Naive thymus-derived CD4-positive, alpha-beta T cell (primary cell): ENCODE data around the gene SRGAP2B. TPM values are rescaled to one million over a fixed set of nuclear protein-coding genes. Genes with fewer than 3 reads are reported as not detected.
A peak's percentile ranks its signal among the peaks of the same experiment; 100 is the strongest.
"Not testable (repeated sequence)": the region's sequence is repeated elsewhere in the genome, so short reads cannot be mapped to it uniquely, and the experiment has no call there.

ENCODE experiments used
- ATAC-seq: fragments of 150-1000 bp; cut with Tn5 transposase; 2 replicates; pipeline ENCODE4 v1.10.0; 2021; ENCODE audit warnings: mild to moderate bottlenecking, moderate library complexity
- CTCF ChIA-PET: fragments of 350-600 bp; sonication (Branson Sonifier 250); formaldehyde crosslinking; loops from one replicate; lab custom pipeline; 2021; ENCODE audit warnings: antibody characterized with exemption; lab: Charles Lee
- POLR2A ChIA-PET: fragments of 350-600 bp; sonication (Branson Sonifier 250); formaldehyde crosslinking; loops from one replicate; lab custom pipeline; 2021; ENCODE audit warnings: antibody characterized with exemption, inconsistent platforms; lab: Charles Lee
- DNase-seq, 9 donors: peaks; one replicate each; pipeline versions ENCODE4 v3.0.0 to v3.0.0-alpha.2; 2020 to 2022; ENCODE audit warnings: mixed read lengths in 1 of 9
- H3K27ac ChIP-seq: one replicate; pipeline ENCODE4 v1.7.0; 2013; ENCODE audit warnings: mild to moderate bottlenecking, low read depth, low read length, moderate library complexity
- H3K27me3 ChIP-seq, 2 donors: one replicate each; pipeline ENCODE4 v1.7.0; 2013; ENCODE audit warnings: low read length in 2 of 2, mild to moderate bottlenecking in 2 of 2, moderate library complexity in 2 of 2; ENCODE audit not compliant: control insufficient read depth in 2 of 2, insufficient read depth in 2 of 2
- H3K36me3 ChIP-seq, 3 experiments: 1 replicate in 2 of 3; 2 replicates in 1 of 3; pipeline ENCODE4 v1.7.0; 2013; ENCODE audit warnings: low read length in 3 of 3, mild to moderate bottlenecking in 3 of 3, moderate library complexity in 1 of 3; ENCODE audit not compliant: insufficient read depth in 3 of 3, control insufficient read depth in 2 of 3
- H3K4me1 ChIP-seq, 2 donors: one replicate each; pipeline ENCODE4 v1.7.0; 2013; ENCODE audit warnings: low read length in 2 of 2, mild to moderate bottlenecking in 2 of 2, moderate library complexity in 1 of 2; ENCODE audit not compliant: control insufficient read depth in 2 of 2, insufficient read depth in 2 of 2
- H3K4me3 ChIP-seq: 2 replicates; pipeline ENCODE4 v1.7.0; 2013; ENCODE audit warnings: mild to moderate bottlenecking, low read length
- H3K9me3 ChIP-seq, 3 experiments: 1 replicate in 2 of 3; 2 replicates in 1 of 3; pipeline ENCODE4 v1.7.0; 2013; ENCODE audit warnings: low read length in 3 of 3; ENCODE audit not compliant: control insufficient read depth in 2 of 3
- H3K27ac Mint-ChIP-seq, 9 donors: one replicate each; pipeline ENCODE4 v1.8.0; 2020 to 2022; ENCODE audit warnings: mixed read lengths in 9 of 9, mild to moderate bottlenecking in 8 of 9, moderate library complexity in 5 of 9, inconsistent platforms in 2 of 9
- H3K27me3 Mint-ChIP-seq, 5 donors: one replicate each; pipeline ENCODE4 v1.8.0; 2021 to 2022; ENCODE audit warnings: mixed read lengths in 5 of 5, mild to moderate bottlenecking in 1 of 5
- H3K36me3 Mint-ChIP-seq, 5 donors: one replicate each; pipeline ENCODE4 v1.8.0; 2020 to 2022; ENCODE audit warnings: mixed read lengths in 5 of 5, mild to moderate bottlenecking in 3 of 5, inconsistent platforms in 1 of 5
- H3K4me1 Mint-ChIP-seq, 7 donors: one replicate each; pipeline ENCODE4 v1.8.0; 2020 to 2022; ENCODE audit warnings: mixed read lengths in 7 of 7, mild to moderate bottlenecking in 3 of 7, inconsistent platforms in 1 of 7
- H3K4me3 Mint-ChIP-seq, 10 donors: one replicate each; pipeline ENCODE4 v1.8.0; 2020 to 2022; ENCODE audit warnings: mild to moderate bottlenecking in 10 of 10, mixed read lengths in 10 of 10, moderate library complexity in 6 of 10, inconsistent platforms in 2 of 10
- H3K9me3 Mint-ChIP-seq, 11 donors: one replicate each; pipeline ENCODE4 v1.8.0; 2020 to 2022; ENCODE audit warnings: mixed read lengths in 11 of 11, mild to moderate bottlenecking in 4 of 11, inconsistent platforms in 1 of 11, moderate library complexity in 1 of 11
- intact Hi-C, 2 donors: fragments of 100-400 bp; cut with micrococcal nuclease; formaldehyde crosslinking; loops; one replicate each; pipeline ENCODE4 v1.15.1; 2023
- polyA plus RNA-seq, 2 donors: library from polyadenylated mRNA; unstranded; fragments of 300-500 nt; fragmentation: Illumina TruSeq; gene quantifications; one replicate each; pipeline ENCODE4 v1.2.3, GENCODE V29; 2021
- total RNA-seq, 6 experiments: library from RNA in 5 of 6; stranded (reverse) in 5 of 6; gene quantifications; 1 replicate in 5 of 6; 2 replicates in 1 of 6; pipeline ENCODE4 v1.2.3 and lab custom pipeline; 2021 to 2026

SRGAP2B gene
- total and polyA plus RNA-seq, 7 experiments from 2014 or later = 0.85 to 37.3 (median 18.1) TPM

GRCh38 chr1:144998134-144998980 lies 96.8 kb downstream of the SRGAP2B start:
- H3K36me3 ChIP-seq, POLR2A ChIA-PET, H3K4me3 Mint-ChIP-seq, H3K9me3 ChIP-seq, intact Hi-C loops, H3K27ac Mint-ChIP-seq, CTCF ChIA-PET, H3K4me1 Mint-ChIP-seq, DNase-seq, H3K36me3 Mint-ChIP-seq, H3K27ac ChIP-seq, H3K4me3 ChIP-seq, H3K4me1 ChIP-seq, H3K27me3 Mint-ChIP-seq, H3K27me3 ChIP-seq, H3K9me3 Mint-ChIP-seq: not testable (repeated sequence)
- ATAC-seq = peak; percentile 60

DNA sequence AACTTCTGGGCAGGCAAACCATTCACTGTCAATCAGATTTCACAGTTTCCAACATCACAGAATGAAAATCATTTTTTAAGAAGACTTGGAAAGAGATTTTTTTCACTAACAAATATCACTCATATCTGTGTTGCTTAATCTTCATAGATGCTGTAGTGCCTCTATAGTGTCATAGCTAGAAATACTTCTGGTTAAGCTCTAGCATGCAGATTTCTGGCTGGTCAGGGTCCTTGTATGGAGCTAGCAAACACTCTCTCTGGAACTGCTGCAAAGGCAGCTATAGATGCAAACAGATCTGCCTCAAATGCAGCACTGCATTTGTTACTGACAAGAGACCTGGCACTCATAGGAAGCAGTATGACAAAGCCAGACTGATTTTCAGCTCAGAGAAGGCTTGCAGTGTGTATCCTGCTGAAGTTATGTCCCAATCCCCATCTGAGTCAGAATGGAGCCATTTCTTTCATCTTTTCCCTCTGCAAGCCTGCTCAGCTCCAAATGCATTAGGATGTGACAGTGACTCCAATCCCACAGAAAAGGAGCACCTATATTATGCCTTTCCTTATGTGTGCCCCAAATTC lies 99.2 kb downstream of the SRGAP2B start:
- CTCF ChIA-PET, H3K9me3 ChIP-seq, H3K27me3 ChIP-seq, H3K4me3 ChIP-seq, ATAC-seq, H3K27ac Mint-ChIP-seq, H3K4me1 Mint-ChIP-seq, intact Hi-C loops, H3K9me3 Mint-ChIP-seq, POLR2A ChIA-PET, H3K4me1 ChIP-seq, DNase-seq, H3K36me3 Mint-ChIP-seq, H3K27me3 Mint-ChIP-seq, H3K4me3 Mint-ChIP-seq, H3K36me3 ChIP-seq, H3K27ac ChIP-seq: not testable (repeated sequence)

DNA sequence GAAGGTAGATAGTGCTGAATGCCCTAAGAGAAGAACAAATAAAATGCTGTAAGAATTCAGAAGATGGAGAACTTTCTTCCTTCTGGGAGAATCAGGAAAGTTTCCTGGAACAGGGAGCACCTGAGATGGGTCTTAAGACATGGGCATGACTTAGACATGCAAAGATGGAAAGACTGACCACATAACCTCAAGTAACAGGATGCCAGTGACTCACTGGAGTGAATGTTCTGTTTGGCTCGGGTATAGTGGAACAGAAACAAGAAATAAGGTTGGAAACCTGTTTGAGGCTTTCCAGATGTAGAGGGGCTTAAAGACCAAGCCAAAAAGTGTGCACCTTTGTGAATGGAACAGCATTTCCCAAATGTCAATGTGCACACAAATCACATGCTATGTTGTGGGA lies 102.2 kb downstream of the SRGAP2B start:
- intact Hi-C loops, H3K27ac ChIP-seq, H3K36me3 Mint-ChIP-seq, POLR2A ChIA-PET, H3K4me3 Mint-ChIP-seq, H3K27ac Mint-ChIP-seq, H3K27me3 Mint-ChIP-seq, H3K27me3 ChIP-seq, H3K36me3 ChIP-seq, CTCF ChIA-PET, DNase-seq, H3K4me3 ChIP-seq, H3K9me3 Mint-ChIP-seq, H3K4me1 Mint-ChIP-seq, H3K4me1 ChIP-seq, H3K9me3 ChIP-seq, ATAC-seq: not testable (repeated sequence)

GRCh38 chr1:144990611-144991010 lies 104.5 kb downstream of the SRGAP2B start:
- H3K36me3 Mint-ChIP-seq, H3K36me3 ChIP-seq, H3K9me3 ChIP-seq, intact Hi-C loops, ATAC-seq, POLR2A ChIA-PET, H3K27me3 ChIP-seq, H3K27ac ChIP-seq, H3K27me3 Mint-ChIP-seq, H3K4me3 ChIP-seq, CTCF ChIA-PET, H3K27ac Mint-ChIP-seq, DNase-seq, H3K4me1 ChIP-seq, H3K9me3 Mint-ChIP-seq, H3K4me3 Mint-ChIP-seq, H3K4me1 Mint-ChIP-seq: not testable (repeated sequence)

DNA sequence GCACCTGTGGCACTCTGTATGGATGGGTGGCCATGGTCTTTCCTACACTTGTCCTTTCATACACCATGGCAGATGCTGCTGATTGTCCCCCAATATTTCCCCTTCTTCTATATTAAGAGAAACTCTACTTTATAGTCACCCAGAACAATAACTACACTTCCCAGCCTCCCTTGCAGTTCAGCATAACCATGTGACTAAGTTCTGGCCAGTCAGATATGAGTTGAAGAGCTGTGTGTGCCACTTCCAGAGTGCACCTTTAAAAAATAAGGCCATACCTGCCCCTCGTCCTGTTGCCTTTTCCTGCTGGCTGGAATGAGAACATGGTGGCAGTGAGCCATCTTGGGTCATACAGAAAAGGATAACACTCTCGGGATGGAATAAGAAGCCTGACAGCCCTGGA lies 108.0 kb downstream of the SRGAP2B start:
- POLR2A ChIA-PET, H3K27ac Mint-ChIP-seq, CTCF ChIA-PET, DNase-seq, H3K4me3 ChIP-seq, H3K36me3 Mint-ChIP-seq, ATAC-seq, H3K27ac ChIP-seq, H3K27me3 ChIP-seq, H3K4me3 Mint-ChIP-seq, H3K27me3 Mint-ChIP-seq, H3K36me3 ChIP-seq, H3K4me1 ChIP-seq, intact Hi-C loops, H3K4me1 Mint-ChIP-seq, H3K9me3 Mint-ChIP-seq, H3K9me3 ChIP-seq: not testable (repeated sequence)

GRCh38 chr1:144986171-144986860 lies 108.8 kb downstream of the SRGAP2B start:
- H3K27ac Mint-ChIP-seq, H3K36me3 ChIP-seq, intact Hi-C loops, H3K27me3 Mint-ChIP-seq, ATAC-seq, H3K9me3 ChIP-seq, H3K27ac ChIP-seq, H3K4me1 ChIP-seq, H3K4me3 ChIP-seq, H3K27me3 ChIP-seq, DNase-seq, H3K9me3 Mint-ChIP-seq, H3K4me1 Mint-ChIP-seq, H3K36me3 Mint-ChIP-seq, POLR2A ChIA-PET, CTCF ChIA-PET, H3K4me3 Mint-ChIP-seq: not testable (repeated sequence)
